K562 (cell line): ENCODE results near the gene CYB5R2. TPM values are rescaled to one million over a fixed set of nuclear protein-coding genes. Genes with fewer than 3 reads are reported as not detected.

Experiments used
- ATAC-seq: fragments of 200-7000 bp; cut with Tn5 transposase; 3 replicates; pipeline ENCODE4 v1.9.1; 2020; ENCODE audit warnings: moderate library complexity
- BruUV-seq: library from RNA; stranded (reverse); fragments of 400-500 nt; replicated peaks from 2 replicates; lab custom pipeline; 2021; lab: Mats Ljungman, UMichigan
- CTCF ChIA-PET: fragments of 300-600 bp; formaldehyde crosslinking; extraction: SDS; loops from one replicate; lab custom pipeline; 2021; ENCODE audit warnings: low intra/inter-chr PET ratio; lab: Yijun Ruan, JAX
- POLR2A ChIA-PET: fragments of 300-600, 350-650 bp; sonication (Branson Sonifier 250); formaldehyde crosslinking; extraction: SDS; loops from one replicate; lab custom pipeline; 2021; ENCODE audit warnings: antibody characterized with exemption, inconsistent platforms; lab: Yijun Ruan, JAX
- DNase-seq, 4 experiments: peaks; one replicate each; pipeline versions ENCODE4 v3.0.0 to v3.0.0-alpha.2; 2011 to 2018; ENCODE audit warnings: low spot score in 3 of 4, mixed read lengths in 3 of 4; ENCODE audit errors: extremely low read depth in 1 of 4
- FAIRE-seq: peaks from 2 replicates; lab custom pipeline; 2011; peaks lifted over from hg19 to GRCh38; lab: Jason Lieb, UNC
- H2AFZ ChIP-seq: 2 replicates; pipeline ENCODE4 v1.6.0; 2011; ENCODE audit warnings: low read depth, low read length, control low read depth, inconsistent platforms
- H3K27ac ChIP-seq: fragments of 200-600 bp; 3 replicates; pipeline ENCODE4 v1.8.0; 2011; ENCODE audit warnings: low read depth, mild to moderate bottlenecking, control low read depth, inconsistent platforms, low read length, moderate library complexity, mixed read lengths; ENCODE audit errors: extremely low read depth
- H3K27me3 ChIP-seq, 2 experiments: fragments of 300-600 bp in 1 of 2; 2 replicates in 1 of 2; 3 replicates in 1 of 2; pipeline versions ENCODE4 v1.6.0 to v1.8.0; 2011; ENCODE audit warnings: inconsistent platforms in 2 of 2, low read length in 2 of 2, mild to moderate bottlenecking in 1 of 2, mixed read lengths in 1 of 2, moderate library complexity in 1 of 2; ENCODE audit not compliant: control insufficient read depth in 2 of 2, insufficient read depth in 2 of 2
- H3K36me3 ChIP-seq: fragments of 300-600 bp; 3 replicates; pipeline ENCODE4 v1.8.0; 2011; ENCODE audit warnings: mild to moderate bottlenecking, low read length, inconsistent platforms; ENCODE audit not compliant: control insufficient read depth, insufficient read depth
- H3K4me1 ChIP-seq, 2 experiments: fragments of 200-600 bp in 1 of 2; replicated peaks in 1 of 2; 2 replicates in 1 of 2; 3 replicates in 1 of 2; pipeline versions ENCODE4 v1.5.1 to v1.8.0; 2011; ENCODE audit warnings: inconsistent platforms in 2 of 2, low read length in 2 of 2, mild to moderate bottlenecking in 1 of 2, mixed read lengths in 1 of 2, moderate library complexity in 1 of 2; ENCODE audit not compliant: control insufficient read depth in 2 of 2, insufficient read depth in 2 of 2
- H3K4me2 ChIP-seq: 2 replicates; pipeline ENCODE4 v1.6.1; 2011; ENCODE audit warnings: low read length, control low read depth, inconsistent platforms, mixed read lengths; ENCODE audit not compliant: insufficient read depth
- H3K4me3 ChIP-seq: fragments of 200-600 bp; sonication (generic), shearing (Covaris generic); 2 replicates; pipeline ENCODE4 v1.5.1; 2016; ENCODE audit warnings: control low read depth, inconsistent platforms
- H3K79me2 ChIP-seq: fragments of 200-600 bp; 3 replicates; pipeline ENCODE4 v1.8.0; 2011; ENCODE audit warnings: low read length, inconsistent platforms; ENCODE audit not compliant: control insufficient read depth, insufficient read depth
- H3K9ac ChIP-seq, 2 experiments: 2 replicates each; pipeline versions ENCODE4 v1.6.0 to v1.6.1; 2011; ENCODE audit warnings: low read depth in 2 of 2, low read length in 2 of 2, control low read depth in 1 of 2, inconsistent platforms in 1 of 2, mild to moderate bottlenecking in 1 of 2, mixed read lengths in 1 of 2; ENCODE audit not compliant: insufficient read depth in 1 of 2
- H3K9me1 ChIP-seq: one replicate; pipeline ENCODE4 v1.6.0; 2011; ENCODE audit warnings: inconsistent platforms, mild to moderate bottlenecking, low read length, moderate library complexity; ENCODE audit not compliant: control insufficient read depth, insufficient read depth
- H3K9me3 ChIP-seq: replicated peaks from 2 replicates; pipeline ENCODE4 v1.5.1; 2011; ENCODE audit warnings: low read depth, low read length, inconsistent platforms; ENCODE audit not compliant: control insufficient read depth, insufficient read depth
- H4K20me1 ChIP-seq: replicated peaks from 2 replicates; pipeline ENCODE4 v1.6.1; 2011; ENCODE audit warnings: low read length, inconsistent platforms, mixed read lengths; ENCODE audit not compliant: control insufficient read depth, insufficient read depth
- CGGBP1 ChIP-seq: fragments of 250-450 bp; sonication (Bioruptor Pico); IDR thresholded peaks from 2 replicates; pipeline ENCODE4 v1.9.0; 2021; ENCODE audit warnings: mild to moderate bottlenecking
- CSDE1 ChIP-seq, 2 experiments: fragments of 450-650 bp; IDR thresholded peaks; 2 replicates each; pipeline ENCODE4 v1.6.1; 2016; ENCODE audit warnings: mild to moderate bottlenecking in 1 of 2
- ESRRA ChIP-seq: fragments of 450-650 bp; IDR thresholded peaks from 2 replicates; pipeline ENCODE4 v1.6.1; 2014; ENCODE audit warnings: low read depth, mild to moderate bottlenecking, moderate library complexity, borderline replicate concordance
- ETS1 ChIP-seq: conservative IDR thresholded peaks from 2 replicates; pipeline ENCODE4 v1.6.1; 2011; ENCODE audit warnings: low read depth, mild to moderate bottlenecking, low read length; ENCODE audit not compliant: control insufficient read depth
- MED1 ChIP-seq: sonication (generic); formaldehyde crosslinking; IDR thresholded peaks from 2 replicates; pipeline ENCODE4 v1.8.1; 2023; ENCODE audit warnings: missing genetic modification reagents, borderline replicate concordance
- NBN ChIP-seq: fragments of 450-650 bp; IDR thresholded peaks from 2 replicates; pipeline ENCODE4 v1.6.1; 2016; ENCODE audit warnings: low read depth, mild to moderate bottlenecking
- NR3C1 ChIP-seq: sonication (generic); formaldehyde crosslinking; IDR thresholded peaks from 2 replicates; pipeline ENCODE4 v1.8.1; 2022; ENCODE audit warnings: missing genetic modification reagents
- PHF8 ChIP-seq: fragments of 200-600 bp; sonication (generic); IDR thresholded peaks from 2 replicates; pipeline ENCODE4 v1.6.1; 2012; ENCODE audit warnings: mixed run types, mild to moderate bottlenecking, inconsistent platforms, low read length, moderate library complexity, borderline replicate concordance
- PRPF4 ChIP-seq: fragments of 200-400 bp; formaldehyde crosslinking; IDR thresholded peaks from one replicate; pipeline ENCODE4 v1.6.1; 2017; ENCODE audit warnings: low read length, low read depth, mild to moderate bottlenecking; ENCODE audit not compliant: insufficient read depth, poor library complexity, severe bottlenecking
- PTRF ChIP-seq: fragments of 450-650 bp; IDR thresholded peaks from 2 replicates; pipeline ENCODE4 v1.6.1; 2016; ENCODE audit warnings: mild to moderate bottlenecking, missing genetic modification characterization, missing compliant biosample characterization
- SAP30 ChIP-seq: fragments of 200-600 bp; sonication (generic); IDR thresholded peaks from 2 replicates; pipeline ENCODE4 v1.6.1; 2012; ENCODE audit warnings: borderline replicate concordance, low read depth, mild to moderate bottlenecking, moderate library complexity, low read length, control low read depth, inconsistent platforms; ENCODE audit not compliant: insufficient read depth, poor library complexity, severe bottlenecking
- SNRNP70 ChIP-seq: fragments of 200-400 bp; formaldehyde crosslinking; optimal IDR thresholded peaks from 2 replicates; pipeline ENCODE3; 2017; ENCODE audit warnings: low read depth, low read length
- SRSF7 ChIP-seq: fragments of 200-400 bp; formaldehyde crosslinking; optimal IDR thresholded peaks from 2 replicates; pipeline ENCODE3; 2017; ENCODE audit warnings: mild to moderate bottlenecking, low read depth, low read length
- TAF9B ChIP-seq: fragments of 450-650 bp; IDR thresholded peaks from 2 replicates; pipeline ENCODE4 v1.6.1; 2018; ENCODE audit warnings: mild to moderate bottlenecking; ENCODE audit not compliant: partially characterized antibody
- WGBS: fragments of 100-300 bp; shearing (Covaris generic); methylation state at CpG from one replicate; pipeline ENCODE4 v1.1.6; 2016; ENCODE audit warnings: low coverage, mixed read lengths; ENCODE audit not compliant: insufficient coverage; ENCODE audit errors: missing lambda C conversion rate; 5-methylcytosine and 5-hydroxymethylcytosine counted together
- in situ Hi-C: fragments of 300-500 bp; cut with MboI; formaldehyde crosslinking; loops from 4 replicates; pipeline ENCODE4 v1.15.0; 2018; ENCODE audit warnings: inconsistent platforms, mixed read lengths
- intact Hi-C: fragments of 100-400 bp; cut with micrococcal nuclease; formaldehyde crosslinking; loops from 2 replicates; pipeline ENCODE4 v1.14.2; 2022
- polyA plus RNA-seq, 8 experiments: library from polyadenylated mRNA; depleted of rRNA in 4 of 8; stranded (reverse) in 5 of 8; unstranded in 3 of 8; fragments of >200 nt; fragmentation: Nextera tagmentation in 2 of 8; fragmentation: Illumina TruSeq in 1 of 8; extraction: Ambion mirVana in 2 of 8; extraction: Trizol in 1 of 8; gene quantifications; 2 replicates each; pipeline versions ENCODE4 v1.2.1 to v1.2.3, GENCODE V29; 2011 to 2014; ENCODE audit warnings: inconsistent platforms in 1 of 8, missing spikeins in 1 of 8
- total RNA-seq, 7 experiments: library from RNA; depleted of rRNA in 6 of 7; stranded (reverse); fragments of >200 nt in 6 of 7; fragmentation: Illumina TruSeq in 2 of 7; extraction: Trizol in 2 of 7; gene quantifications; 2 replicates each; pipeline versions ENCODE4 v1.2.1 to v1.2.3, GENCODE V29; 2011 to 2021; ENCODE audit warnings: low replicate concordance in 1 of 7

The CYB5R2 gene
- total and polyA plus RNA-seq, 9 of the 15 experiments (the other 6 are each of a cell fraction or from before 2014, with no cell fraction given): 8.2 to 28.7 (median 13.6) TPM

- no peak for TF ChIP-seq NBN
- no peak for TF ChIP-seq PRPF4
- TF ChIP-seq NR3C1: no peak
- TF ChIP-seq MED1: no peak
- no peak for TF ChIP-seq TAF9B
- TF ChIP-seq SNRNP70: no peak
- TF ChIP-seq ETS1: no peak
- TF ChIP-seq, all 486 proteins: peak for 0
Measured at GRCh38 chr11:7690648-7691047, 17.3 kb upstream of the CYB5R2 start (continued).

DNA sequence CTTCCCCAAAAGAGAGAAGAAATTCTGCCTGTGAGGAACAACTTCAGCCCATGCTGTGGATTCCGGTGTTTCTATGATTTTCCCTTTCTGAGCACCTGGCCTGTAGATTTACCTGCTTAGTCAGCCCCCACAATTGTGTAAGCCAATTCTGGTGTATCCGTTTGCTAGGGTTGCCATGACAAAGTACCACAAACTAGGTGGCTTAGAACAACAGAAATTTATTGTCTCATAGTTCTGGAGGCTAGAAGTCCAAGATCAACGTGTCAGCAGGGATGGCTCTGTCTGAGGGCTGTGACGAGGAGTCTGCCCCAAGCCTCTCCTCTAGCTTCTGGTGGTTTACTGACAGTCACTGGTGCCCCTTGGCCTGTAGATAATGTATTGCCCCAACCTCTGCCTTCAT is 15.9 kb upstream of the CYB5R2 start:
- Histone ChIP-seq H3K36me3 (no peaks in the 10 kb centered on the region), H3K9me3 (no peaks in the 10 kb centered on the region), H3K79me2 (no peaks in the 10 kb centered on the region), H3K4me3 (no peak overlapping the region), H3K9ac (no peak overlapping the region), H3K4me1 (no peaks in the 10 kb centered on the region), H3K27ac (no peak overlapping the region), H3K9me1 (no peaks in the 10 kb centered on the region), H3K4me2 (no peak overlapping the region), H4K20me1 (no peaks in the 10 kb centered on the region), H2AFZ (no peak overlapping the region), H3K27me3 (peaks cover 0 to 9% of the 10 kb centered on the region in 2 experiments; a peak in 2 of 5 replicates)
- TF ChIP-seq SAP30 (no peak), PTRF (tag) (no peak), PHF8 (no peak), SRSF7 (no peak), ESRRA (no peak), CSDE1 (IDR thresholded peaks at IDR 0.05) (no peak), CGGBP1 (CRISPR knock-in tag) (no peak)
- FAIRE-seq: no peak
- ChIA-PET CTCF (no interaction called here), POLR2A (interaction anchor here (1.6 kb wide), 1 partner anchor 8 kb away, joined by 4 read pairs; no protein-coding TSS in a partner anchor)
- no peak for ATAC-seq
- no peak for DNase-seq
- intact Hi-C loops: no loop called here
- WGBS: 0% methylated on average over 4 of the region's 4 CpGs
- in situ Hi-C loops: no loop called here
- BruUV-seq: no TSS peak
